ENCODE results near the gene IFNL1. TPM values are rescaled to one million over a fixed set of nuclear protein-coding genes. Genes with fewer than 3 reads are reported as not detected.

IFNL1 gene
- total and polyA plus RNA-seq, 9 of the 15 experiments (the other 6 are each of a cell fraction or from before 2014, with no cell fraction given) = not detected

- TF ChIP-seq POLR2H (tag; IDR thresholded peaks at IDR 0.05; ENCODE audit: low read depth) (0 out of 2 replicates have a peak, but pooled peaks have one; percentile 22), CBX3 (IDR thresholded peaks at IDR 0.05; ENCODE audit: borderline replicate concordance in 1 of 2, low read length in 2 of 2) (peak in 1 of 2 experiments; percentile 90; a peak in 2 of 3 replicates), MECOM (CRISPR knock-in tag; IDR thresholded peaks at IDR 0.05) (no peak), ELF4 (CRISPR knock-in tag; IDR thresholded peaks at IDR 0.05) (no peak), PYGO2 (tag; IDR thresholded peaks at IDR 0.05) (no peak), PHTF2 (CRISPR knock-in tag; IDR thresholded peaks at IDR 0.05) (no peak), SRF (CRISPR knock-in tag; IDR thresholded peaks at IDR 0.05) (no peak), KHSRP (IDR thresholded peaks at IDR 0.05) (no peak), BHLHE40 (IDR thresholded peaks at IDR 0.05; ENCODE audit: low read length) (no peak), ARID2 (IDR thresholded peaks at IDR 0.05) (no peak), RFX5 (IDR thresholded peaks at IDR 0.05; ENCODE audit: low read depth, low read length) (no peak), ZNF253 (CRISPR knock-in tag; conservative IDR thresholded peaks at IDR 0.05) (no peak), CHD4 (IDR thresholded peaks at IDR 0.05; ENCODE audit: insufficient read depth, insufficient replicate concordance, low read depth, low read length, poor library complexity, severe bottlenecking) (no peak), GABPA (tag; conservative IDR thresholded peaks at IDR 0.05; ENCODE audit: low read depth) (peak; percentile 96), BCLAF1 (IDR thresholded peaks at IDR 0.05; ENCODE audit: borderline replicate concordance in 1 of 2, control insufficient read depth in 1 of 2, low read depth in 2 of 2, low read length in 1 of 2) (peak in 1 of 2 experiments; percentile 91; a peak in 1 of 4 replicates), LEF1 (IDR thresholded peaks at IDR 0.05) (no peak), PTRF (tag; IDR thresholded peaks at IDR 0.05) (no peak), PML (IDR thresholded peaks at IDR 0.05; ENCODE audit: low read length) (peak; percentile 86; the same call in 1 of the 2 replicates), IFI16 (CRISPR knock-in tag; IDR thresholded peaks at IDR 0.05) (no peak), PHF8 (IDR thresholded peaks at IDR 0.05; ENCODE audit: borderline replicate concordance, low read length) (peak; percentile 90), THRB (CRISPR knock-in tag; conservative IDR thresholded peaks at IDR 0.05) (no peak), JUNB (CRISPR knock-in tag; conservative IDR thresholded peaks at IDR 0.05) (no peak), MTF1 (CRISPR knock-in tag; IDR thresholded peaks at IDR 0.05; ENCODE audit: borderline replicate concordance) (no peak)
Measured at GRCh38 chr19:39341719-39342604, 45.8 kb downstream of the IFNL1 start, which contains the start of gene SAMD4B (continued).
